Measurements from ENCODE around the gene WWTR1.

WWTR1 gene

DNA sequence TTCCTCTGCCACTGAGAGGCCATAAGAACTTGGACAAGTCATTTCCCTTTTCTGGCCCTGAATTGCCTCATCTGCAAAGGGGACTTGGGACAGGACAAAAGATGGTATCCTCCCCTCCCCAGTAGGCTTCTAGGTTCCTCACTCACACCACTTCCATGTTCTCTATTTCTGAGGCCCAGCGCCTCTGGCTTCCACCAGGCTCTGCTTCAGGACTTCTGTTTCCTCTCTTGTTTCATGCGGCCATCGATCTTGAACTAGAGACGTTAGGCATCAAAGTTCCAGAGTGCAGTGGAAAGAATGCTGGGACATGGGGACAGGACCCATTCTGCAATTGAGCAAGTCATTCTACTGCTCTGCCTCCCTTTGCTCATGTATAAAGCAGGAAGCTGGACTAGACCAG, 181.6 kb downstream of the WWTR1 start:
- in situ Hi-C loops (cut with MboI; ENCODE audit: low sequenced_read_pairs) = loop anchor here (25.0 kb wide), 1 partner anchor 364 kb away; no protein-coding TSS in a partner anchor

DNA sequence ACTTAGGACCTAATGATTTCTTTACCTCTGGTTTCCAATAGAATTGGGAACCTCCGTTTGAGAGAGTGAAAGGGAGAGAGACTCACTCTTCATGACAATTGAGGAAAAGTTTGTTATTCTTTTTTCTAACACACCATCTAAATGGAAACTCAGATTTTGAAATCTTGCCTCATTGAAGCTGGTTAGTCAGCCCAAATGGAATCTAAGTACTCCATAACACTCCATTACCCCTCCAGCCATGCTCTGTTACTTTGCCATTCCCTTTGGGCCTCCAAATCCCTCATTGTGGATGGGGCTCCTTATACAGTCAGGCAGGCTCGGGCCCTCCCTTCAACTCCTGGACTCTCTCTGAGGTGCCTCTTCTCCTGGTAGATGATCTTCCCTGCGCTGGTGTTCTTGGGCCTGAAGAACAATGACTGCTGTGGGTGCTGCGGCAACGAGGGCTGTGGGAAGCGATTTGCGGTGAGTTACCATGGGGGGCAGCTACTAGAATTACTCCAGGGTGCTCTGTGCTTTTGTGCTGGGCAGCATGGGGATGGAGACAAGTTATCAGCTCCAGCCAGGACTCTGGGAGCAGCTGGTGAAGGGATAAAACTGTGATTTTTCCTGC, 182.3 kb downstream of the WWTR1 start:
- in situ Hi-C loops (cut with MboI; ENCODE audit: low sequenced_read_pairs) = loop anchor here (25.0 kb wide), 1 partner anchor 363 kb away; no protein-coding TSS in a partner anchor

DNA sequence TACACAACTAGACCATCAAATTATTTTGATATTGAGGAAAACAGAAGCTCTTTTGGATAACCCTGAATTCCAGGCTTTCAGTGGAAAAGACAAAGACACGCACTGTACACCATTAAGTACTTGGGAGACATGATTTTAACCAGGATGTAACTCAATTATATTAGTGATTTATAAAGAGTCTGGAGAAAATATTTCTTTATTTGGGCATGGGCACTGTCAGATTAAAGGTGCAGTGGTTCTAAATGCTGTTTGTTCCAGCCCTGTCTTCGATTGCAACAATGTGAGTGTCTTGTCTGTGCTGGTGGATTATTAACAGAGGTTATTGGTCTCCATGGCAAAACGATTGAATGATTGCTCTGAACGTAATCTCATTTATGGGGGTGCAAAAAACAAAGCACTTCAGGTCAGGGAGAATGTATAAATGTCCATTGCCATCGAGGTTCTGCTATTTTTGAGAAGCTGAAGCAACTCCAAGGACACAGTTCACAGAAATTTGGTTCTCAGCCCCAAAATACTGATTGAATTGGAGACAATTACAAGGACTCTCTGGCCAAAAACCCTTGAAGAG, 183.5 kb downstream of the WWTR1 start, which contains the start of gene TM4SF4:
Gene TM4SF4 (plus strand): TSS at position 448 of the 568 bp plus-strand sequence. CDS start 181 bp downstream, outside the sequence.
- in situ Hi-C loops (cut with MboI; ENCODE audit: low sequenced_read_pairs) = no loop called here

DNA sequence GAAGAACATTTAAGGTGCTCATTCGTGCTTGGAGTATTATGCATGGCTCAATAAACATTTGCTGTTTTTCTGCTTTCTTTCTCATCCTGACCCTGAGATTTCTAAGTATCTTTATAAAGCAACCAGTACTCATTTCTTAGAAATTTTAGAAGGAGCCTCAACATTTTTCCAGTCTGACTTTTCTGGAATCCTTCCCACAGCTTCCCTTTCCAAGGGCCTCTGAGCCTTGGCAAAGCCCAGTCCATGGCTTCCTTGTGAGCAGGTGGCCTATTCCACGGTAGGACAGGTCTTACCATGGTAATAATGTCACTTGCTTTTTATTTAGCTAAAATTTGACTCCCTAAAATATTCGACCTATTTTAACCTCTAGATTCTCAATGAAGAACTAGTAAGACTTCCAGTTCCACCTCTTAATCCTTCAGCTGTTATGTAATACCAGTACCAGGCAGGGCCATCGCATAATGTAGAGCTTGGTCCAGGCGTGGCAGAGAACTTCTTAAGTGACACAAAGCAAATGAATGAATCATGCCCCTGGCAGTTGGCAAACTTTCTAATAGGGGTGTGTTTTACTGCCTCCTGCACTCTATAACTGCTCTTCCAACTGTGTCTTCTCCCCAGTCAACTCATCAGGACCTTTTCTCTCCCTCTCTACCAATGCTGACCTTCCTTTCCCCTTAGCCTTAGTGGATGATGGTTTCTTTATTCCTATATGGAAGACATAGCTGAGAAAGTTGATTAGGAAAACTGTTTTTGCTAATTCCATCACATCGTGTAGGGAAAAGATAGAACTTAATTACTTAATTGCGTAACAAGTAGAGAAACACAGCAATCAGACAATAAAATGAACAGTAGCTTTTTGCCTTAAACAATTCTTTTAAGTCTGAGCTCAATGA, 184.2 kb downstream of the WWTR1 start:
- in situ Hi-C loops (cut with MboI; ENCODE audit: low sequenced_read_pairs) = no loop called here

DNA sequence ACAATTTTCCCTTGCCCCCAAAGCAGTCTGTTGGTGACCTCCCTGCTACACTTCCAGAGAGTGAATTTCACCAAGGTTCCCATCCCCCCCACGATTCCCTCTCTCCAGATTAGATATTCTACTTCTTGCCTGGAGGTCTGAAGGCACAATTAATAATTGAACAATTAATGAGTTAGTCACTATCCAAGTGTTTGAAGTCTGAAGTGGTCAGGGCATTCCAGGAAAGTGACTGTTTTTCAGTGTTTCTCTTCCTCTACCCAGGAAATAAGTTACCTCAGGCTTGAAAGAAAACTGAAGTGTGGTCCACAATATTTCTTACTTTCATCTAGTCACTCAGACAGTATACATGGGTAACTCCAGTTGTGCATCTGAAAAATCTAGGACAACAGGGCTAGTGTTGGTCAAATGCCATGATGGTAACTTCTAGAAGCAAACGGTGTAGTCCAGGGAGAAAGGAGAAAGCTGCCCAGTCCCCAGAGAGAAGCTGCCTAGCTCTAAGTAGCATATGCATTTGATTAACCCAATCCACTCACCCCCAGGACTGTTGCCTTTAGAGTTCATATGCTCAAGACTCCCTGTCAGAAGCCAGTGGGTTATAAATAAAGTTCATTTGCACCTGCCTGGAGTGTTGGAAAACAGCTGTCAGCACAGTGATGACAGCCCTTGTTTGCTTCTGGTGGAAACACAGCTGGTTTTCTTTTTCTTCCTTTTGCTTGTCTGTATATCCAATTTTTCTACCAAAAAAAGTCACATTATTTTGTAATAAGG, 185.6 kb downstream of the WWTR1 start:
- in situ Hi-C loops (cut with MboI; ENCODE audit: low sequenced_read_pairs) = no loop called here

DNA sequence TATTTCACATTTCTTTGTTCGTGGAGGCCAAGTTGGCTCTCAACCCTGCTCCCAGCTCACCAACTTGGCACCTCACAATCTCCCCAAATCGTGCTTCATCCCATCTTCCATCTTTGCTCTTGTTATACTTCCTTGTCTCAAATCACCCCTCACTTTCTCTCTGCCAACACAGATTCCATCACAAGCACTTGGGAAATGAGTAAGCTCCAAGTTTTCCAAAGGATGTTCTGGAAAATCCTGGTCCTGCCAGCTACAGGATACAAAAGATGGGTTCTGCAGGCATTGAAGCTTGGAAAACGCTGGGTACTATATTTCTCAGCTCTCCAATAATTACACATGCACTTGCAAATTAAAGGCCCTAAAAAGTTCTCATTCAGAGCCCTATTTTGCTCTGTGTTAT, 187.4 kb downstream of the WWTR1 start:
- in situ Hi-C loops (cut with MboI; ENCODE audit: low sequenced_read_pairs) = no loop called here

DNA sequence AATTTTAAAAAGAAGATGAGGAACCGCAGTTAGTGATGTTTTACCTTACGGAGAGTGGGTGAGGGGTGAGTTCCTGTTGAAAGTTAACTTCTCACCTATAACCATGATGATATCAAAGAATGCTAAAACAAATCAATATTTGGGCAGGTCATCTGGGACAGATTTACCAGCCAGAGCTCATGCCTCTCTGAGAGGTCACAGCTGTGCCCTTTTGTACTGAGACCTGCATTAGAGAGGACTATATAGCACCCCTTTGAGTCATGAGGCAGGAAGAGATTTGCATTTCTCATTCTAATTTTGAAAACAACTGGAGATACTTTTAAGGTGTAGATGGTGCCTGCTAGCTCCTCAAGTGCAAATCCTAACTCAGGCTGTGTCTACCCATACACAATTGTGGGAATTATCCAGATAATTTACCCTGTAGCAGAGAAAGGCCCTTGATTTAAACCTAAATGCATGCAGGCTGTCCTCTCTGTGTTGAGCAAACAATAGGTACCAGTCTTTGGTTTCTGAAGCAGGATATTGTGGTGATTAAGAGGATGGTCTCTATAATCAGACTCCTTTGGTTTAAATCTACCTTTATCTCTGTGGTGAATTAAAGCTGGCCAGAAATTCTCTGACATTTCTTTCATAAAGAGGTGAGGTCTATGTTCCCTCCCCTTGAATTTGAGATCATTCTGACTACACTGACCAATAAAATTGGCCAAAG, 189.2 kb downstream of the WWTR1 start:
- in situ Hi-C loops (cut with MboI; ENCODE audit: low sequenced_read_pairs) = no loop called here
